HG02759 (cell line): Measurements from ENCODE around the gene ANKRD33B.
"Not testable (repeated sequence)": the region's sequence is repeated elsewhere in the genome, so short reads cannot be mapped to it uniquely, and the experiment has no call there.

Source experiments
- ATAC-seq: cut with Tn5 transposase; IDR thresholded peaks from one replicate; pipeline ENCODE4 v1.9.1; 2021; ENCODE audit warnings: mild to moderate bottlenecking, moderate library complexity; ENCODE audit not compliant: unreplicated experiment

ANKRD33B gene

DNA sequence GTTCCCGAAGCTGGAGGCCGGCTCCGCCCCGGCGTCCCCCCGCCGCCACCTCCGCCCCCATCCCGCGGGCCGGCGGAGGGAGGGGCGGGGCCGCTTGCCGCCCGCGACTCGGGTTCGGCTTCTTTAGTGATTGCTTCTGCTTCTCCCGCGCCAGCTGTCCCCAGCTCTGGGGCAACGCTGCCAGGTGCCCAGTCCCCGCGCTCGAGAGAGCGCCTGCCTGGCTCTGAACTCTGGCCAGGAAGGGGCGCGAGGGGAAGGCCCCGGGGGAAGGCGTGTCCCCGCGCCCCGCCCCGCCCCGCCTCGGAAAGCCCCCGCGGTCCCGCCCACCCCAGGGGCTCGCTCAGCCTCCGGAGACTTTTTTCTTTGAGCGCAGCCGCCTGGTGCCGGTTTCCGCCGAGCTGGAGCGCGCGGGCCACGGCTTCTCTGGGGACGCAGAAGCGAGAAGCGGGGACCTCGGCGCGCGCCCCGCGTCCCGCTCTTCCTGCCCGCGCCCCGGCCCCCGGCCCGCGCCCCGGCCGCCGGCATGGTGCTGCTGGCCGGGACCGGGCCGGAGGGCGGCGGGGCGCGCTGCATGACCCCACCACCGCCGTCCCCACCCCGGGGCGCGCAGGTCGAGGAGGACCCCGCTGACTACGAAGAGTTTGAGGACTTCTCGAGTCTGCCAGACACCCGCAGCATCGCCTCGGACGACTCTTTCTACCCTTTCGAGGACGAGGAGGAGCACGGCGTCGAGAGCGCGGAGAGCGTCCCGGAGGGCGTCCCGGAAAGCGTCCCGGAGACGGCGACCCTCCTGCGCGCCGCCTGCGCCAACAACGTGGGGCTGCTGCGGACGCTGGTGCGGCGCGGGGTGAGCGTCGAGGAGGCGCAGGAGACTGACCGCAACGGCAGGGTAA lies at the start of gene ANKRD33B:
Gene ANKRD33B (plus strand): TSS at position 126 of the 893 bp plus-strand sequence. CDS start 398 bp downstream, at position 524.
- peak; percentile 61 for ATAC-seq

DNA sequence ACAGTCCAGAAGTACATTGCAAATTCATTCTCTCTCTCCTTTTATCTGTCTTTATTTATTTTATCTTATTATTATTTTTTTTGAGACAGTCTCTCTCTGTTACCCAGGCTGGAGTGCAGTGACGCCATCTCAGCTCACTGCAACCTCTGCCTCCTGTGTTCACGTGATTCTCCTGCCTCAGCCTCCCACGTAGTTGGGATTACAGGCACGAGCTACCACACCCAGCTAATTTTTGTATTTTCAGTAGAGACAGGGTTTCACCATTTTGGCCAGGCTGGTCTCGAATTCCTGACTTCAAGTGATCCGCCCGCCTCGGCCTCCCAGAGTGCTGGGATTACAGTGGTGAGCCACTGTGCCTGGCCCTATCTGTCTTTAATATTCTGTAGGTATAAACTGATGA lies 49.3 kb upstream of the ANKRD33B start:
- ATAC-seq: not testable (repeated sequence)

DNA sequence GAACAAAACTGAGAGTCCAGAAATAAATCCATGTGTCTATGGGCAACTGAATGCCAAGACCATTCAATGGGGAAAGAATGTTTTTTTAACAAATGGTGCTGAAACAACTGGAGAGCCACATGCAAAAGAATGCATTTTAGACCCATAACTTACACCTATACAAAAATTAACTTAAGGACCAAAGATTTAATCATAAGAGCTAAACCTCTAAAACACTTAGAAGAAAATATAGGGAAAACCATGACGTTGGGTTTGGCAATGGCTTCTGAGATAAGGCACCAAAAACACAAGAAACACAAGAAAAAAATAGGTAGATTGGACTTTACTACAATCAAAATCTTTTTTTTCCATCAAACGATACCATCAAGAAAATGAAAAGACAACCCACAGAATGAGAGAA lies 48.4 kb upstream of the ANKRD33B start:
- ATAC-seq: no peak

DNA sequence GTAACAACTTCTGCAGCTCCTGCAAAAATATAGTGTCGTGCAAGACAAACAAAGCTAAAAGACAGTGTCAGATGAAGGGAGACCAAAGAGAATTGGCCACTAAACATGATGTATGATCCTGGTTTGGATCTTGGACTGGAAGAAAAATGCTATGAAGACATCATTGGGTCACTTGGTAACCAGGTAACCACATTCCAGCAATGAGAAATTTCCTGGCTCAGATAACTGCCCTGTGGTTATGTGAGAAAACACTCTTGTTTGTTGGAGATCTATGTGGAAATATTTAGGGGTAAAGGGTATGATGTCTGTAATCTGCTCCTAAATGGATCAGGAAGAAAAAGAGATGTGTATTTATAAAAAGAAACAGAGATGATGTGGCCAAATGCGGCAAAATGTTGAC lies 45.5 kb upstream of the ANKRD33B start:
- ATAC-seq: no peak

DNA sequence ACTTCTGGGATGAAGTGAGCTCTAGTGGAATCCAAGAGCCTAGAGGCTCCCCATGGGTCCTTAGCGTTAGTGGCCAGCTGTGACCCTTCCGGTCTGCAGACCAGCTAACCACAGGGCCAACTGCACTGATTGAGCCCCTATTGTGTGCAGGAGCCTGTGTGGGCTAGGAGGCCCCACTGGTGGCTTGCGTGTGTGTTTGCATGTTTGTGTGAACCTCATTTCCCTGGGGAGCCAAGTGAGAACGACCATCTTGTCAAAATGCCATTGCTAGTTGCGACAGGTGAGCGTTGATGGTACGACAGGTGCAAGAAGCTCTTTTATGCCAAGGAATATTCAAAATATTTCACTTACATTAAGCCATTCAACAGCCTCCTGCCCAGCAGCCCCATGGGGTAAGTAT lies 44.1 kb upstream of the ANKRD33B start:
- ATAC-seq: peak; percentile 49

DNA sequence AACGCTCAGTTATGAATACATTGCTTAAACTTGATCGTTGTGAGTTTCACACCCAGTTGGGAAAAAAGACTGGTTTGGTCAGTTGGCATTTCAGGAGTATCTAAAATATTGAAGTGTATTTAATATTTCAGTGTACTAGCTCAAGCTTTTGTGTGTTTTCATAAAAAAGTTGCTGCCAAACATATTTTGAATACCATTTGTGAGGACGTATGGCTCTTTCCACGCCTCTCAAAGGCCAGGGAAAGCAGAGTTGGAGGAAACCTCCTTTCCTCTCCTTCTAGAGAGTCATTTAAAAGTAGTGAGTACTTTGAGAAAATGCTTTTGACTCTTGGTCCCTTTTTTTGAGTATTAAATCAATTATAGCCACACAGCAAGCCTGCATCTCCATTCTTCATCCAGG lies 43.2 kb upstream of the ANKRD33B start:
- no peak for ATAC-seq

DNA sequence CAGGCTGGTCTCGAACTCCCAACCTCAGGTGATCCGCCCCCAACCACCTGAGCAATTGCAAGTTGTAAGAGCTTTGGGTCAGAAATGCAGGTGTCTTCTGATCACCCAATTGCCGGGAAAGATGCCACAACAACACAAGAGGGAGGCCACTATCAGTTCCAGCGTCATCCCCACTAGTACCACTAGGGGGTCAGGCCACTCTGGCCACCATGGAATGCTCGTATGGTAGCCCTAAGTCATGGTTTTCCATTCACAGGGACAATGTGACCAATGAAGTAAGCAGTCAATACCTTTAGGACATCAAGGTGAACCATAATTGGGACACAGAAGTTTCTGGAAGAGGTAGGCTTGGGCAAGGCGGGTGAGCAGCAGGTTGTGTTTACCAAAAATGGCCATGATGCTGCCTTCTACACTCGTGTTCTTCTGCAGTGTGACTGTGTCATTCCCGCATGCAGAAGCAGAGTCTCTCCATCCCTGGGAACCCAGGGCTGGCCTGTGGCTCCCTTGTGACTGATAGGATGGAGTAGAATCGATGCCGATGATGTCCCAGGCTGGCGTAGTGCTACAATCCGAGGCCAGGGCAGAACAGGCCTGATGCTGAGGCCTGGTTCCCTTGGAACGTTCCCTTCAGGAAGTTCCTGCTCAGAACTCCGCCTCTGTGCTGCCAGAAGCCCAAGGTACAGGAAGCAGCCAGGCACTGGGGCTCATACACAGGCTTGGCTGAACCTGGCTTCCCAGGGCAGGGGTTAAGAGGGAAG lies 42.2 kb upstream of the ANKRD33B start:
- ATAC-seq: no peak

DNA sequence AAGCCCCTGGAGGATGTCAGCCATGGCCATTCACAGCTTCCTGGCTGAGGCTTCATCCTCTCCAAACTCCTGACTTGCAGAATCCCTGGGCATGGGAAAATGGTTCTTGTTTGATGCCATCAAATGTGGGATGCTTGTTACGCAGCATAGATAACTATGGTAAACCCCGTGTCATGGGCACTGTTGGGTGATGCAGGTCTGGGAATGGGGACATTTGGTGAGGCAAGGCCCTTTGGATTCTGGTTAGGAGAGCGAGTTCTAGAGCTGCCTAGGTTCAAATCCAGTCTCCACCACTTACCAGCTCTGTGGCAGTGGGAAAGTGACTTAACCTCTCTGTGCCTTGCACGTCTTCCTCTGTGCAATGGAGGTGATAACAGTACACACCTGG lies 41.7 kb upstream of the ANKRD33B start:
- no peak for ATAC-seq

DNA sequence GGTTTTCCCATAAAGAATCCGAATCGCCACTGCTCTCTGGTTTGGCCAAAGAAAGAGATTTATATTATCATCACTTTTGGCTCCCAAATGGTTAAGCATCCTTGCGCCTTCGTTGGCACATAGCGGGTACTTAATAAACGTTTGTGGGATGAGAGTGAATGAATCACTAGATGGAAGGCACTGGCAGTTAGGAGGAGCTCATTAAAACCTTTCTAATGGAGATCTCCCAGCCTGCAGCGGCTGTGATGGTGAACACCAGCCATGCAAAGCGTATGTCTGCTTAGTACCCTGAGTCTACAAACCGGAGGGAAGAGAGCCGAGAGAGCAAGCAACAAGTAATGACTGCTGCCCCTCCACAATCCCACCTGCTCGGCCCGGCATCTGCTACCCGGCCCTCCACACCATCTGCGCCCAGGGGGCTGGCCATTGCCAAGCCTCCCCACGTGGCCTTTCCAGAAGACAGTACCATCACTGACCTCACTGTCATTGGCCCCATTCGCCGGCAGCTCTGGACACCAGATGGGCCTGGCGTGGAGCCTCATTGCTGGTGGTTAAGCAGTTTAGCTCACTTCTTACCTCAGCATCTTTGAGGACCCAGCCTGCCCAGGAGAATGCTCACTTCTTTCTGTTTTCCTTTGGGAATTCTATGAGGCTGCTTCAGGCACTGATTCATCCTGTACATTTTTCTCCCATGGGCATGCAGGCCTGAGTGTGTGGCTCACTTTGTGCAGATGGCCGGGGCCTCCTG lies 39.3 kb upstream of the ANKRD33B start:
- ATAC-seq: peak; percentile 4

DNA sequence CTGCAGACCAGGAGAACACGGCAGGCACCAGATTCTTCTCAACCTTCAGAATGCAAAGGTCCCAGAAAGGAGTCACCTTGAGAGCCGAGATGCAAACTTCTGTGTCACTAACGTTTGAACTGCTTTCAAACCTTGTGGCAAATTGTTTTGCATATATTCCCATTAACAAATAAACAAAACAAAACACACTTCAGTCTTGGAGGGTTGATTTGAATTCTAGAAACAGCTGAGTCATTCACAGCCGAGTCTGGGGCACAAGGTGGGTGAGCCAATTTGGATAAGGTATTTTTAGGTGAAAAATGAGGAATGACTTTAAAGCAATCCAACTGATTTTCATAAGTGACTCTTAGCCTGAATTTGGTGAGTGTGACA lies 38.8 kb upstream of the ANKRD33B start:
- ATAC-seq: peak; percentile 46

DNA sequence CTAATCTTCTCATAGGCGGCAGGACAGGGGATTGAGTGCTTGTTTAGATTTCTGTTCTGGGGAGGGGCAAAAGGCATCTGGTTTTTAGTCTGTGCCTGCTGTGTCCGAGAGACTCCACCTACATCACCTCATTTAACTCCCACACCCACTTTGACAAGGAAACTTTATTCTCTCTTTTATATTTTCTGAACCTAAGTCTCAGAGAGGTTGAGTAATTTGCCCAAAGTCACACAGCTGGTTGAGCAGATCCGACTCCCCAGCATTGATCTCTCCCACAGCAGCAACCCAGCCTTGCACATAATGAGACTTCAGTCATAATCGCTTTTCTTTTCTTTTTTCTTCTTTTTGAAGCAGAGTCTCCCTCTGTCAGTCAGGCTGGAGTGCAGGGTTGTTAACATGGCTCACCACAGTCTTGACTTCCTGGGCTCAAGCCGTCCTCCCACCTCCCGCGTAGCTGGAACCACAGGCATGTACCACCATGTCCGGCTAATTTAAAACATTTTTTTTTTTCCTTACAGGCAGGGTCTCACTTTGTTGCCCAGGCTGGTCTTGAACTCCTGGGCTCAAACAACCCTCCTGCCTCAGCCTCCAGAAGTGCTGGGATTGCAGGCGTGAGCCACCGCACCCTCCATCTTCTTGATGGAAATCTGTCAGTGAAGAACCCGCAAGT lies 36.5 kb upstream of the ANKRD33B start:
- ATAC-seq: no peak

DNA sequence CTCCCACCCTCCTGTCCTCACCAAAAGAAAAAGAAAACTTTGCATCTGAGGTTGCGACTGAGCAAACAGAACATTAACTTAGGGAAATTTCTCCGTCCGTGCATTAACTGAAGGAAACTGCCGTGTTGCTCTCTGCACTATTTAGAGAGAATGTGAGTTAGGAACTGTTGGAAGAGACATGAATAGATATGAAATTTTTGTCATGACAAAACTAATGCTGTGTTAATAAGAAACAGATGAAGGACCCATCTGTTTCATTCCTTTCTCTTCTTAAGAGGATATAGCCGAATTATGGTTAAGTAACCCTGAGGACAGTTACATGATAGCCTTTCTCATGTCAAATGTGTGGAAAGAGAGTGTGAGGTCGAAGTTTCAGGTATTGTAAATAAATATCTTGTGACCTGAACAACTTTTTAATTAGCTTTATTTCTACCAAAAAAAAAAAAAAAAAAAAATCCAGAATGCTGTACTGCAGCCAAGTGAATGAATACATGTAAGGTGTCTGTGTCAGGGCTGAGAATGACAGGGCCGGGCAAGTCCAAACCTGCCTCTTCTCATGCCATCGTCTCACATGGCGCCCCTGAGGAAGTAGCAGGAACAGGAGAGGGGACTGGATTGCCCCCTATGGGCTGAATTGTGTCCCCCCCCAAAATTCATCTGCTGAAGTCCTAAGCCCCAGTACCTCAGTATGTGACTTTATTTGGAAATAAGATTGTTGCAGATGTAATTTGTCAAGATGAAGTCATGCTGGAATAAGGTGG lies 35.6 kb upstream of the ANKRD33B start:
- ATAC-seq: no peak

DNA sequence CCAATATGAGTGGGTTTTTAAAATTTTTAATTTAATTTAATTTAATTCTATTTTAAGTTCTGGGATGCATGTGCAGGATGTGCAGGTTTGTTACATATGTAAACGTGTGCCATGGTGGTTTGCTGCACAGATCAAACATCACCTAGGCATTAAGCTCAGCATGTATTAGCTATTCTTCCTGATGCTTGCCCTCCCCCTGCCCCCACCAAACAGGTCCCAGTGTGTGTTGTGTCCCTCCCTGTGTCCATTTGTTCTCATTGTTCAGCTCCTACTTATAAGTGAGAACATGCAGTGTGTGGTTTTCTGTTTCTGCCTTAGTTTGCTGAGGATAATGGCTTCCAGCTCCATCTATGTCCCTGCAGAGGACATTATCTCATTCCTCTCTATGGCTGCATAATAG lies 35.0 kb upstream of the ANKRD33B start:
- ATAC-seq: no peak

DNA sequence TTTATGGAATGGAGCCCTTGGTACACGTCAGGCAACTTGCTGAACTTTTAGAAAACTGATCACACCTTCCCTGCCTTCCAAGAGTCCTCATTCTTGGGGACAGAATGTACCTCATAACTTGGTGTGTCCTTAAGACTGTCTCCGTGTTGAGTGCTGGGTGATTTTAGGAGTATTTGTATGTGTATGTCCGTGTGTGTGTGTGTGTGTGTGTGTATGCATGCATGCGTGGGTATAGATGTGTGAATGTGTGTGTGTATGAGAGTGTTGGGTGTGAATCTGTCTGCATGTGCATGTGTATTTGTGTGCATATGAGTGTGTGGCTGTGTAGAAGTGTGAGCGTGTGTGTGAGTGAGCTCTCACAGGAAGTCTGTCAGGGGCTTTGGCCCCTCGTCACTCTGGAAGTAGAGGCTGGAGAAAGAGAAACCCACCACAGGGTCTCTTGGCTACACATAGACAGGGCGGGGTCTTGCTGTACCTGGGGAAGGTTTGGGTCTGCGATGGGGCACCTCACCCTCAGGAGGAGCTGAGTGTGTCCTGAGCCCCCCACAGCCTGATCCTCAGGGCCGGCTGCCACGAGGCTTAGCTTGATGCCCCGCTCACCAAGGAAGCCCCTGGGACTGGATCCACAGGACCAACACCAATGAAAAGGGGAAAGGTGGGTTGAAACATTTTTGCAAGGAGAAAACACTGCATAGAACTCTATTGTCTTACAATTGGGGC lies 33.1 kb upstream of the ANKRD33B start:
- no peak for ATAC-seq

DNA sequence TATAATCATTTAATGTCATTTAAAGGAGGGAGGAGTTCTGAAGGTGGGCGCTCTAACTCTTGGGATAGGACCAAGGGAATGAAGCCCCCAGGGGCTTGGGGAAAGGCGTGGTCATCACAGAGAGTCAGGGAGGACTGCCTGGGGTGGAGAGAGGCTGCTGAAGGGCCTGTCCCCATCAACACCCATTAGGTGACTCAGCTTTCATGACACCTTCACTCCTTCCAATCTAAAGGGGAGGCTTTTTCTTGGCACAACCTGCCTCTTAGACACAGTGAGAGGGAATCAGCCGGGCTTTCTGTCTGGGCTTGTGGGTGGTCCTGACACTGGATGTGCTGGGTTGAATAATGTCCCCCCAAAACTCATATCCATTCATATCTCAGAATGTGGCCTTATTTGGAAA lies 31.4 kb upstream of the ANKRD33B start:
- no peak for ATAC-seq

DNA sequence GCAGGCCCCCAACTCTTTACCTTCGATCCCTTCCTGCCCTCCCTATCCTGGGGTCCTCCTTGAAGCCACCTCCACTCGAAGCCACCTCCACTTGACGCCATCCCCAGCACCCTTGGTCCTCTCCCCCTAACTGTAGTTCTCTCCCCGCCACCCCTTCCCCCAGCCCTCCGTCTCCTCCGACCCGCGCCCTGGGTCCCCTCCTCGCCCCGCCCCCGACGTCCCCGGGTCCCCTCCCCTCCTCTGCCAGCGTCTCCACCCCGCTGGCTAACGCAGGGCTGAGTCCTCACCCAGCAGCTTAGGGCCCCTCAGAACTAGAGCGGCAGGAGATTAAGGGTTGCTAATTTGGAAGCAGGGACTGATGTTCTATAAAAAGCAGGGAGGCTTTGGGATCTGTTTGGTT lies 30.6 kb upstream of the ANKRD33B start:
- no peak for ATAC-seq

DNA sequence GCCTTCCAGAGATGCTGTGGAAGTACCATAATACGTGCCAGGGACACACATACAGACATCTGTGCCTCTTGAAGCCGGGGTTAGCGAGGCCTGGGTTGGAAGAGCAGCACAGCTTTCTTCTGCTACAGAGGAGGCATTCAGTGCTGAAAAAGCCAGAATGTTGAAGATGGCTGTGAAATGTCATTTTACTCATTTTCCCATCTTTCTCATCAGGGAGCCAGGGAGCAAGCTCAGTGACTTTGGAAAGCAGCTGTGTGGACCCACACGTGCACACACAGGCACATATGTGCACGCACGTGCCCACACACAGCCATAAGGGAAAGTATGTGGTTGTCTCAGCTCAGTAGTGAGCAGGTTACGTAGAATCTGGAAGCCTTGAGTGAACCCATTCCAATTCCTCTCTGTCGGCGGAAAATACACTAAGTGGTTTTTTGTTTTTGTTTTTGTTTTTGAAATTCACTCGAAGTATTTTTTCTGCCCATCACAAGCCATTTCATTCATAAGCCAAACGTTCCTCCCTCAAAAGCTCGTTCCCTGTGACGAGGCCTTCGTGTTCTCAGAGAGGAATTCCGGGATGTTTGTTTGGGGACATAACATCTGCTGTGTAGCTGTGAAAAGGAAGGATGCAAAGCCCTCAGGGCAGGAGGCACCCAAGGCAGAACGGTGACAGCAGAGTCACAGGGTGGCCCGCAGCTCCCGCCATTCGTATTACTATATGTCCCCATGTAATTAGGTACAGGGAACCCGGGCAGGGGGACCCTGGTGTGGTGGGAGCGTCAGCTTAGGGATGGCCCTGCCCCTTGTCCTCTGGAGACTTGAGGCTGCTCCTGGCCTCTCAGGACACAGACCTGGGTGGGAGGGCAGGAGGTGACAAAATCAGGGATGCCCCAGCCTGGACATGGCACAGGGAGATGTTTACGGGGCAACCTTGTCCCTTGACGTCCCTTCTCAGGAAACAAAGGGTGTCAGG lies 29.0 kb upstream of the ANKRD33B start:
- ATAC-seq: no peak

DNA sequence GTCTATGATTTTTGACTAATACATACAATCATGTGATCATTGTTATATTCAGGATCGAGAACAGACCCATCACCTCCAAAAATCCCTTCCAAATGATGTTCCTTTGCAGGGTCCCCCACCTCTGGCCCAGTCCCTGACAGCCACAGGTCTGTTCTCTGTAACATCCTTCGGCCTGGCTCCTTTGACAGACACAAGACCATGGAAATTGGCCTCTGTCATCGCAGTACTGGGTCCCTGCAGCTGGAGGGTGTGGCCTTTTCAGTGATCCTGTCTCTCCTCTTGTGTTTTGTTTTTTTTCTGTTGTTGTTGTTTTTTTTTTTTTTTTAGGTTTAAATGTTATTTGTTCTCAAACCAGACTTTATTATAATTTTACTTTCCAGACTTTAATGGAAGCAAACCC lies 27.4 kb upstream of the ANKRD33B start:
- ATAC-seq: no peak
